ENCODE results near the gene SSH3. TPM values are rescaled to one million over a fixed set of nuclear protein-coding genes. Genes with fewer than 3 reads are reported as not detected.

Gene SSH3
- total RNA-seq, 2 donors from 2014 or later: 39.1 to 44.4 TPM

GRCh38 chr11:67352546-67353316 is 49.4 kb downstream of the SSH3 start:
- peak overlapping the region; percentile 75 for H3K9ac ChIP-seq (ENCODE audit: extremely low read depth, low read length, poor library complexity, severe bottlenecking)
- H3K27ac Mint-ChIP-seq: peak overlapping the region; percentile 96
- no peak for DNase-seq
- WGBS, 2 experiments (ENCODE audit: insufficient coverage in 1 of 2, insufficient read length in 1 of 2): 33 to 39% methylated on average over 10 to 25 of the region's 25 CpGs
- peaks cover 38% of the 10 kb centered on the region for H3K4me1 ChIP-seq (ENCODE audit: control insufficient read depth, insufficient read depth, low read length)
- no peaks in the 10 kb centered on the region for H3K9me3 Mint-ChIP-seq
- H3K27me3 ChIP-seq (ENCODE audit: control insufficient read depth, insufficient read depth, low read length, poor library complexity, severe bottlenecking): no peaks in the 10 kb centered on the region
- H3K9me3 ChIP-seq (ENCODE audit: control insufficient read depth, low read length): no peaks in the 10 kb centered on the region
- peak overlapping the region; percentile 88 for H3K27ac ChIP-seq (ENCODE audit: low read depth, low read length)
- H3K4me3 ChIP-seq (ENCODE audit: low read length): peak overlapping the region; percentile 88
- peak overlapping the region; percentile 83 for H3K4me3 Mint-ChIP-seq
- peaks cover 42% of the 10 kb centered on the region for H3K4me1 Mint-ChIP-seq
- TF ChIP-seq CTCF (conservative IDR thresholded peaks at IDR 0.05): no peak
- H3K36me3 Mint-ChIP-seq (ENCODE audit: low read depth): no peaks in the 10 kb centered on the region
- no peaks in the 10 kb centered on the region for H3K27me3 Mint-ChIP-seq (ENCODE audit: insufficient read depth)
- no peaks in the 10 kb centered on the region for H3K36me3 ChIP-seq (ENCODE audit: control insufficient read depth, insufficient read depth, low read length)

- no peak for TF ChIP-seq CTCF (conservative IDR thresholded peaks at IDR 0.05)
- 0% methylated on average over 6 to 37 of the region's 37 CpGs for WGBS, 2 experiments (ENCODE audit: insufficient coverage in 1 of 2, insufficient read length in 1 of 2)
- Histone ChIP-seq H3K9ac (ENCODE audit: extremely low read depth, low read length, poor library complexity, severe bottlenecking) (peak within 1 kb of the TSS; percentile 75), H3K27me3 (ENCODE audit: control insufficient read depth, insufficient read depth, low read length, poor library complexity, severe bottlenecking) (no peaks in the 10 kb centered on the region), H3K4me1 (ENCODE audit: control insufficient read depth, insufficient read depth, low read length) (peaks cover 35% of the 10 kb centered on the region), H3K4me3 (ENCODE audit: low read length) (peak within 1 kb of the TSS; percentile 88), H3K27ac (ENCODE audit: low read depth, low read length) (peak within 1 kb of the TSS; percentile 88), H3K36me3 (ENCODE audit: control insufficient read depth, insufficient read depth, low read length) (no peaks in the 10 kb centered on the region), H3K9me3 (ENCODE audit: control insufficient read depth, low read length) (no peaks in the 10 kb centered on the region)
- peak within 1 kb of the TSS; percentile 97 for H3K27ac Mint-ChIP-seq
- H3K4me3 Mint-ChIP-seq: peak within 1 kb of the TSS; percentile 83
- no peaks in the 10 kb centered on the region for H3K36me3 Mint-ChIP-seq (ENCODE audit: low read depth)
- H3K4me1 Mint-ChIP-seq: peaks cover 40% of the 10 kb centered on the region
- DNase-seq: peak; percentile 99
- no peaks in the 10 kb centered on the region for H3K9me3 Mint-ChIP-seq
- peaks cover 7% of the 10 kb centered on the region for H3K27me3 Mint-ChIP-seq (ENCODE audit: insufficient read depth)
These were observed 50.2 kb downstream of the SSH3 start, which contains the start of gene POLD4 for GRCh38 chr11:67353317-67354074. TSS of gene POLD4 (minus strand) at chr11:67353546. CDS start at chr11:67353399, 147 bp downstream.

- Histone ChIP-seq H3K4me3 (ENCODE audit: low read length) (peak overlapping the region; percentile 88), H3K36me3 (ENCODE audit: control insufficient read depth, insufficient read depth, low read length) (no peaks in the 10 kb centered on the region), H3K9me3 (ENCODE audit: control insufficient read depth, low read length) (no peaks in the 10 kb centered on the region), H3K4me1 (ENCODE audit: control insufficient read depth, insufficient read depth, low read length) (peaks cover 35% of the 10 kb centered on the region), H3K27me3 (ENCODE audit: control insufficient read depth, insufficient read depth, low read length, poor library complexity, severe bottlenecking) (no peaks in the 10 kb centered on the region), H3K9ac (ENCODE audit: extremely low read depth, low read length, poor library complexity, severe bottlenecking) (peak overlapping the region; percentile 38), H3K27ac (ENCODE audit: low read depth, low read length) (peak overlapping the region; percentile 74)
- H3K27me3 Mint-ChIP-seq (ENCODE audit: insufficient read depth): peaks cover 15% of the 10 kb centered on the region
- 36 to 41% methylated on average over 5 to 7 of the region's 8 CpGs for WGBS, 2 experiments (ENCODE audit: insufficient coverage in 1 of 2, insufficient read length in 1 of 2)
- H3K27ac Mint-ChIP-seq: peak overlapping the region; percentile 97
- no peaks in the 10 kb centered on the region for H3K9me3 Mint-ChIP-seq
- H3K4me3 Mint-ChIP-seq: peak overlapping the region; percentile 83
- DNase-seq: peak; percentile 86
- no peaks in the 10 kb centered on the region for H3K36me3 Mint-ChIP-seq (ENCODE audit: low read depth)
- peak; percentile 13 for TF ChIP-seq CTCF (conservative IDR thresholded peaks at IDR 0.05)
- H3K4me1 Mint-ChIP-seq: peaks cover 34% of the 10 kb centered on the region
These were observed 51.0 kb downstream of the SSH3 start for GRCh38 chr11:67354075-67355022.
